ENCODE measurements around the gene TGFB1.
"Not testable (repeated sequence)": the region's sequence is repeated elsewhere in the genome, so short reads cannot be mapped to it uniquely, and the experiment has no call there.

The TGFB1 gene

DNA sequence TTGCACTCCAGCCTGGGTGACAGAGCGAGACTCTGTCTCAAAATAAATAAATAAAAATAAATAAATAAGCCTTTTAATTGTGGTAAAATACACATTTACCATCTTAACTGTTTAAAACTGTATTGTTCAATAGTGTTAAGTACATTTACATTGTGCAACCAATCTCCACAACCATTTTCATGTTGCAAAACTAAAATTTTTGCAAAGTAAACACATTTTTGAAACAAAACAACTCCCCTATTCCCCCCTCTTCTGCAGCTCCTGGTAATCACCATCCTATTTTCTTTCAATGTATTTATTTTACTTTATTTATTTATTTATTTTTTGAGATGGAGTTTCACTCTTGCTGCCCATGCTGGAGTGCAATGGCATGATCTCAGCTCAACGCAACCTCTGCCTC is 16.0 kb upstream of the TGFB1 start:
- DNase-seq (ENCODE audit: low read depth) = no peak

DNA sequence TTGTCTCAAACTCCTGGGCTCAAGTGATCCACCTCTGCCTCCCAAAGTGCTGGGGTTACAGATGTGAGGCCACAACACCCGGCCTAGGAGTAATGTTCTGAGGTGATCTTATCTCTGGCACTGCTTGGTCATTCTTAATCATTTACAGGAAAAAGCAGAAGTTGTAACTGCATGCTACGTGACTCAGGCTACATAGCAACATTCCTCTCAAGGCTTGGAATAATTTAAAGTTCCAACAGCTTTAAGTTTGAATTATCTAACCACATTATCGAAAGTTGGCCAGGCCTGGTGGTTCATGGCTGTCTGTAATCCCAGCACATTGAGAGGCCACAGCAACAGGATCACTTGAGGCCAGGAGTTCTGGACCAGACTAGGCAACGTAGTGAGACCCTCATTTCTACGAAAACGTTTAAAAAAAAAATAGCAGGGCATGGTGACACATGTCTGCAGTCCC is 14.2 kb upstream of the TGFB1 start:
- peak; percentile 83 for DNase-seq (ENCODE audit: low read depth)

DNA sequence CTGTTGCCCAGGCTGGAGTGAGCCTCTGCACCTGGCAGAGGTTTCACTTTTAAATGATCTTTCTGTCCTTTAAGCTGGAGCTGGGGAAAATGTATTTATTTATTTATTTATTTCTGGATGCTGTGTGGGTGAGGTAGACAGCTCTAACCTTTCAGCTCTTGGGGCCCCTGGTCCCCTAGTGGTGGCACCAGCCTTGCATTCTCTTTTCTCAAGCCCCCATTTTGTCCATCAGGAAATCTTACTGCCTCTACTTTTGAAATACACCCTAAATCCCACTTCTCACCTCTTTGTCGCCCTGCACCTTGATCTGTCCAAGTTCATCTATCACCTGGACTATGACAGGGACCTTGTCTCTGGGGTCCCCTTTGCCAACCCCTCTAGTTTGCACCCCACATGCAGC is 12.4 kb upstream of the TGFB1 start:
- no peak for DNase-seq (ENCODE audit: low read depth)

DNA sequence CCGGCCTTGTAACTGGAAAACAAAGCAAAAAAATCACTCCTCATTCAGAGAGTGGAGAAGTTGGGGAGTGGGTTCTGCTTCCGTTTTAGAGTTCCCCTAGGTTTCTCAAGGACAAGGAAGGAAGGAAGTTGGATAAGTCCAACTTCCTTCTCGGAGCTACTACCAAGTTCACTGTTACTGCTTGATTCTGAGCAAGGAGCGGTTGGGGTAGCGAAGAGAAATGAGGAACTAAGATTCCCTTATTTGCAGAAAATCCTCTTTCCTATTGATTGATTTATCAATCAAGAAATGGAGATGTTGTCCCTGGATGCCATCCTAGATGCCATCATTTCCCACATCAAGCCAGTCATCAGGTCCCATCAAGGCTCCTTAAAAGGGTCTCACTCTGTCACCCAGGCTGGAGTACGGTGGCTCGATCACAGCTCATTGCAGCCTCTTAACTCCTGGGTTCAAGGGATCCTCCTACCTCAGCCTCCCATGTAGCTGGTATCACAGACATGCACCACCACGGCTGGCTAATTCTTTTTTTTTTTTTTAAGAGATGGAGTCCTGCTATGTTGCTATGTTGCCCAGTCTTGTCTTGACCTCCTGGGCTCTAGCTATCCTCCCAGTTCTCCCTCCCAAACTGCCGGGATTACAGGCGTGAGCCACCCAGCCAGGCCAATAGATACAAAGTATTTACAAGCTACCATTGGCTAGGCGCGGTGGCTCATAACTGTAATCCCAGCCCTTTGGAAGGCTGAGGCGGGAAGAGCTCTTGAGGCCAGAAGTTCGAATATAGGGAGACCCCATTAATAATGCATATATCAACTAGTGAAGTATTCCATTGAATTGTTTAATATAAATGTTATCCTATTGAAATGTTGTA is 11.0 kb upstream of the TGFB1 start:
- DNase-seq (ENCODE audit: low read depth) = no peak

DNA sequence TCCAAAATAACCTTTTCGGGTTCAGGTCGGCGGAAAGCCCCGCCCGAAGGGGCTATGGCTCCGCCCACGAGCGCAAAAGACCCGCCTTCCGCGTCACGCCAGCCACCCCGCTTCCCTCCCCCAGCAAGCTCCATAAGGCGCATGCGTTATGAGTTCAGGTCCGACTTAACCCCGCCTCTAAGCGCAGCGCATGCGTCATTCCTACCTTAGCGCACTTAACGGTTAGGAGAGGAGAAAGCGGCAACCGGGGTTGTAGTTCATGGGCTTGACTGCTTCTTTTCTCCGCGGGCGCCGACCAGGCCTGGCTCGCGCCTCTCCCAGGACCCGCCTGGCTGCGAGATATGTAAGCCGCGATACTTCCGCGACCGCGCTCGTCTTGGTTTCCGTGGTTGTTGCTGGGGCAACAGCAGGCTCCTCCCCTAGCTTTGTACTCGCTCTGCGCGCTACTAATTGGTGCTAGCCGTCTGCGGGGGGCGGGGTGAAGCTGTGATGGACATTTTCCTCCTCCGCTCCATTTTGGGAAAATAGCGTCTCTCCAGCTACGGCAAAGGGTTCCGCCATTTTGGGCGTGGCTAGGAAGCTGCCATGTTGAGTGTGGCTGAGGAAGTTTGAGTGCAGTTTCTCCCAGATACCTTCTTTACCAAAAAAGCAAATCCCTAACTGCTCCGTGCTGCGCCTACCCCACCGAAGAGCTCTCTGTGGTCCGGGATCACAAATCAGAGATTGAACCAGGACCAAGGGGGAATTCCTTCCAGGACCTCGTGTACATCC is 10.2 kb upstream of the TGFB1 start, which contains the start of gene B9D2:
TSS of gene B9D2 (minus strand) at position 397 of the 771 bp plus-strand sequence. CDS start 630 bp downstream, outside the sequence.
- DNase-seq (ENCODE audit: low read depth) = peak; percentile 97

DNA sequence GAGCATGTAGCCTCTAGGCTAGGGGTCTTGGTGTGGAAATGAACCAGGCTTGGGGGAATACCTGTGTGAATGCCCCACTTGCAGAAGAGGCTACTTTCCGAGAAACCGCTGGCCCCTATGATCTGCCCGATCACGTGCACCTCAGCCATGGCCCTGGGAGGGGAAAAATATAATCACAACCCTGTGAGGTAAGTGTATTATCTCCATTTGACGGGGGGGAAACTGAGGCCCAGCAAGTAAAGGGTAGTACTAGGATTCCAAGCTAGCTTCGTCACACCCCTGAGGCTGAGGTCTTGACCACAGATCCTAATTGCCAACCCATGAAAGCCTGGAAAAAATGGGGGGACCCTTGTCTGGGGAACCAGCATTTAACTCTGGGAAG is 9.6 kb upstream of the TGFB1 start:
- DNase-seq (ENCODE audit: low read depth) = no peak

DNA sequence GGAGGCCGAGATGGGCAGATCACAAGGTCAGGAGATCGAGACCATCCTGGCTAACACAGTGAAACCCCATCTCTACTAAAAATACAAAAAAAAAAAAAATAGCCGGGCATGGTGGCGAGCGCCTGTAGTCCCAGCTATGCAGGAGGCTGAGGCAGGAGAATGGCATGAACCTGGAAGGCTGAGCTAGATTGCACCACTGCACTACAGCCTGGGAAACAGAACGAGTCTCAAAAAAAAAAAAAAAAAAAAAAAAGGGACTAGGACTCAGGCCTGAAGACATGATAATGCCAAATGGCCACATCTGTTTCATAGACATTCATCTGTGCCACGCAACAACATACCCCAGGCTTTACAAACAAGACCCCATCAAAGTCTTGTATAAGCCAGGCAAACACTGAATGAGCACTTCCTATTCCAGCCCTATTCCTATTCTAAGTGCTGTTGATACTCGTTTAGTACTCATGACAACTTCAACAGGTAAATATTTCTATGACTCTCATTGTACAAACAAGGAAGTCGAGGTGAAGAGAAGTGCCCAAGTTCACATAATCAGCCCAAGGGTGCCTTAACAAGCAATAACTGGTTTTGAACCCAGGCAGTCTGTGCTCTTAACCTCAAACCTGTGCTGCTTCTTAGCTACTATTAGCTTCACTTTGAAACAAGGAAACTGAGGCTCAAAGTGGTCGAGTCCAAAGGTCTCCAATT is 8.6 kb upstream of the TGFB1 start:
- DNase-seq (ENCODE audit: low read depth) = no peak

DNA sequence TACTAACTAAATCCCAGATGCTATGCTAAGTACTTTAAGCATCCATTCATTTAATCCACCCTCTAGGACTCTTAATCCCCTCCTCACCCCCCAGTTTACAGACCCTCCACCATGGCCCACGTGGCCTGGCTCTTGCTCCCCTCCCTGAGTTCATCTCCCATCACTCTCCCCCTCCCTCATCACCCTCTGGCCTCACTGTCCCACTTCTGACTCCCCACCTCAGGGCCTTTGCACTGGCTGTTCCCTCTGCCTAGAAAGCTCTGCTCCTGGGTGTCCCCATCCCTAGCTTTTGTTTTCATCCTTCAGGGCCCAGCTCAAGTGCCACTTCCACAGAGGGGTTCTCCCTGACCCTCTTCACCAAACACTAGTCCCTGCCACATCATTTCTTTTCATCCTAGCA is 6.0 kb upstream of the TGFB1 start:
- no peak for DNase-seq (ENCODE audit: low read depth)

DNA sequence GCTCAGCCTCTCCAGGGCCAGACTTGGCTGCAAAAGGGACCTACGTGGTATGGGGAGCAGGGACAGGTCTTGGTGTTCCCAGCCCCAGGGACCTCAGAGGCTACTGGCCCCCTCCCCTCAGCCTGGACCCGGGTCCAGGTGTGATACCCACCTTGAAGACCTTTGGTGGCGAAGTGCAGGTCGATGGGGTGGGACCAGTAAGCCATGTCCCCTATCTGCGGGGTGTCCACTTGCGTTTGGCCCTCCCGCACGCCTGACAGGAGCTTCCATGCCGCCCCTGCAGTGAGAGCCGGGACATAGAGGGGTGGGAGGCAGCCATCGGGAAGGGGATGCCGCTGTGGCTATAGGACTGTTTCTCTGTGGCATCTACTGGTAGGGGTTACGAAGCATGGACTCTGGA is 4.0 kb upstream of the TGFB1 start:
- no peak for DNase-seq (ENCODE audit: low read depth)

DNA sequence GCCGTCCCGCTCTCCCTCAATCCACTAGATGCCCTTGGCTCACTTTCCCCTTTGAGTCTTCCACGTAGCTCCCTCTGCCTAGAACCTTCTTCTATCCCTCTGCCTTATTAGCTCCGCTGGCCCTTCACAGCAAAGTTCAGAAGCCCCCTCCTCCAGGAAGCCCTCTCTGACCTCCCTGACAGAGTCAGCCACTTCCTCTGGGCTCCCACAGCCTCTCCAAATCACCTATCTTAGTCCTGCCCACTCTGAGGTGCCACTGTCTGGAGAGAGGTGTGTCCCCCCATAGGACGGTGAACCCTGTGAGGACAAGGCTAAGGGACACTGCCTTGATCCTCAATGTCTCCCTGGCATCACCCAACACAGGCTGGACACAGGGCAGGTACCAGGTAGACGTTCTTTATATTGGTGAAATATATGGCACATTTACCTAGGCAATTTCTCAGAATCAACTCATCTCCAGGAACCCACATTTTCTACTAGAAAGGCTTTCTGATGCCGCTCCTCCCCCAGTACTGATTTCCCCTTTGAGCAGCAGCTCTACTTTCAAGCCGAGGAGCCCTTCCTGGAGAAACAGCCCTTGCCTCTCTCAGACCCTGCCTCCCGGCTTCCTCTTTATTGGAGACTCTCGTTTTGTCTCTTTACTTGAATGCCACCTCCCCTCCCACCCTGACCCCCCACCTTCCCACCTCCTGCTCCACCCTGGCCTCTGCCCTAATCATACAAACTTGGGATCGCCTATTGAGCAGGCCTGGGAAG is 3.4 kb upstream of the TGFB1 start:
- DNase-seq (ENCODE audit: low read depth) = no peak

DNA sequence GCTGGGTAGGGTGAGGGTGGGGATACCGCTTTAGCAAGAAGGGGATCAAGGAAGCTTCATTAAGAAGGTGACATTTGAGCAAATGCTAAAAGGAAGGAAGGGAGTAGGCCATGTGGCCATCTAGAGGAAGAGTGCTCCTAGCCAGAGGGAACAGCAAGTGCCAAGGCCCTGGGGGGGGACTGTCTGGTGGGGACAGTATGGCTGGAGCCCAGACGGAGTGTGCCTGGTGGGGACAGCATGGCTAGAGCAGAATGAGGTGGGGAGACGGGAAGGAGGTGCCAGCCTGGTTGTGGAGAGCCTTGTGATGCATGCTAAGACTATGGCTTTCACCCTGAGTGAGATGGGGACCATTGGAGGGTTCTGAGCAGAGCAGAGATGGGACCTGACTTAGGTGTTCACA is 2.1 kb upstream of the TGFB1 start:
- no peak for DNase-seq (ENCODE audit: low read depth)

DNA sequence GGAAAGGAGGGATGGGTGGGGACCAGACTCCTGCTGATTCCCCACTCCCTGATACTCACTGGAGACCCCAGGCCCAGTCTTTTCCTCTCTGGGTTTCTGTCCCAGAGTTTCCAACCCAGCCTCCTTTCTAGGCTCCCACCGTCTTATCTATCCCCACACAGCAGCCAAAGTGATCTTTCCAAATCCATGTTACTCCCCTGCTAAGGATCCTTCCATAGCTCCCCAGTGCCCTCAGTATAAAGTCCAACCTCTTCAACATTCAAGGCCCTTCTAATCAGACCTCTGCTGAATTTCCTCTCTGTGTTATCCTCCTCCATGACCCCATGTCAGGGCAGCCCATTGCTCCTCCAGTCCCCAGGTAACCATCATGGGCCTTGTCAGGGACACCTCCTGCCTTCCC is 1.3 kb upstream of the TGFB1 start:
- DNase-seq (ENCODE audit: low read depth) = no peak

DNA sequence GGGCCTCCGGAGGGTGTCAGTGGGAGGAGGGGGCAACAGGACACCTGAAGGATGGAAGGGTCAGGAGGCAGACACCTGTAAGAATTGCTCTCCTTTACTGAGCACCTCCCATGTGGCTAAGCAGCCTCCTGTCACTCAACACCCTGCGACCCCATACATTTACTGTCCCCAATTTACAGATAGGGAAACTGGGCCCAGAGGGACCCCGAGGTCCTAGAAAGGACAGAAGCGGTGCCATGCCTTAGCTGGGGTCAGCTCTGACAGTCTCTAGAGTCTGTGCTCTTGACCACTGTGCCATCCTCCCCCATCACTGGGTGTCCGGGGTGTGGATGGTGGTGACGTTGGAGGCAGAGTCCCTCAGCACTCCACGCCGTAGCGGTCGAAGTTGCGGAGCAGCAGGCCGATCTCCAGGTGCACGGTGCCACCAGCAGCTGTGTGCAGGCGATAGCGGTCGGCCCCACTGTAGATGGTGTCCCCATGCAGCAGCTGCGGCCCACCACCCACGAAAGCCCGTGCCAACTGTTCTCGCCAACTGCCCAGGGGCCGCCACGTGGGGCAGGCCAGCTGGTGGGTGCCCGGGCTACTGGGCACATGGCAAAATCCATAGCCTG is 726 bp upstream of the TGFB1 start:
- DNase-seq (ENCODE audit: low read depth) = no peak

DNA sequence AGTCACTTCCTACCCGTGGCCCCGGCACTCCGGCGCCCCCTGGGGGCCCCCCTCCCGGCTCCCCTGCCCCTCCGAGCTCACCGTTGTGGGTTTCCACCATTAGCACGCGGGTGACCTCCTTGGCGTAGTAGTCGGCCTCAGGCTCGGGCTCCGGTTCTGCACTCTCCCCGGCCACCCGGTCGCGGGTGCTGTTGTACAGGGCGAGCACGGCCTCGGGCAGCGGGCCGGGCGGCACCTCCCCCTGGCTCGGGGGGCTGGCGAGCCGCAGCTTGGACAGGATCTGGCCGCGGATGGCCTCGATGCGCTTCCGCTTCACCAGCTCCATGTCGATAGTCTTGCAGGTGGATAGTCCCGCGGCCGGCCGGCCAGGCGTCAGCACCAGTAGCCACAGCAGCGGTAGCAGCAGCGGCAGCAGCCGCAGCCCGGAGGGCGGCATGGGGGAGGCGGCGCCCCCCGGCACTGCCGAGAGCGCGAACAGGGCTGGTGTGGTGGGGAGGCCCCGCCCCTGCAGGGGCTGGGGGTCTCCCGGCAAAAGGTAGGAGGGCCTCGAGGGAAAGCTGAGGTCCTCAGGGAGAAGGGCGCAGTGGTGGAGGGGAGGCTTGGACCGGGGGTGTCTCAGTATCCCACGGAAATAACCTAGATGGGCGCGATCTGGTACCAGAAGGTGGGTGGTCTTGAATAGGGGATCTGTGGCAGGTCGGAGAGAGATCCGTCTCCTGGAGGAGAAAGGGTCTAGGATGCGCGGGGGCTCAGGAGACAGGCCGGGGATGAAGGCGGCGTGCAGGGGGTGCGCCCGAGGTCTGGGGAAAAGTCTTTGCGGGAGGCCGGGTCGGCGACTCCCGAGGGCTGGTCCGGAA is 885 bp downstream of the TGFB1 start:
- peak; percentile 36 for DNase-seq (ENCODE audit: low read depth)

DNA sequence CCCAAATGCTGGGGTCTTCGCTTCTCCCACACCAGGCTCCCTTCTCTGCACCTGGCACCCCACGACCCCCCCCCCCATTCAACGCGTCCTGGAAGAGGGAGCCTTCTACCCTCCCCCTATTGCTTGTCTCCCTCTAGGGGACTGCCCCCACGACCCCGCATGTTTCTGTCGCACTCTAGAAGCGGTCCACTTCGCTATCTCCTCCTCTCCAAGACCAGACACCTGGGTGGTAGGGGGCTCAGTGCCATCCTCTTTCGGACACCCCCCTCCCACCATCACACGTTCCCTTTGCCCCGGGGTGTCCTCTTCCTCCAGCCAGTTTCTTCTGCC is 1.5 kb downstream of the TGFB1 start:
- no peak for DNase-seq (ENCODE audit: low read depth)

DNA sequence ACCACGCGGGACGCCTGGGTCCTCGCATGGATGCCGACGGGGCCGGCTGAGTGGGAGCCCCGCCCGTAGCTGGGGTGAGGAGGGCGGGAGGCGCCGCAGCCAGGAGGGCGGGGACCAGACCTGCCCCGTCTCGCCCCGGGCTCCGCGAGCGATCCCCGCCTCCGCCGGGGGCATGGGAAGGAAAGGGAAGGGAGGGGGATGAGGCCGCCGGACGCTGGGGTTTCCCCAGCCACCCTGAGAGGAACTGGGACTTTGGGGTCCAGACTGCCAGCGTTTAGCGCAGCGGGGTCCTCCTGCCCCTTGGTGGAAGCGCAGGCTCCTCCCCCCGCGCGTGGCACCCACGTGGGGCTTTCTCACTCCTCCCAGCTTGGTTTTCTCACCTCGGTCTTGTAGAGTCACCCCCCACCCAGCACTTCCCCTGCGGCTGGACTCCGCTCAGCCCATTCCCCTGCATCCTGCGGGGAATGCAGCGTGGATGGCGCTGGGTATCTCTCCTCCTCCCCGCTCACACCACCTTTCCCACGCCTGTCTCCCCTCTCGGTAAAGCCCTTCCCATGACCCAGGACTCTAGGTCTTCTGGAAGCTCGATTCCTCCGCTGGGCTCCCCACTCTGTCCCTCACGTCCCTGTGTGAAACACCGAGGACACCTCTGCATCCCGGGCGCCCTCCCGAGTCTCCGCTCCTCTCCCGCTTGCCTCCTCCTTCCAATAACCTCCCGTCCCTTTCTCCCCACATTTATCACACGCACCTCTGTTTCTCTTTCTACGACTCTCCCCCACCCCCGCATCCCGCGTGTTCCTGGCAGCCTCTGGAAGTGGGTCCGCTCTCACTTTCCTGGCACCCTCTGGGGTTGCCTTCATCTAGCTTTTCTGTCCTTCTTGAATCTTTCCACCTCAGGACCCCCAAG is 2.1 kb downstream of the TGFB1 start:
- no peak for DNase-seq (ENCODE audit: low read depth)

DNA sequence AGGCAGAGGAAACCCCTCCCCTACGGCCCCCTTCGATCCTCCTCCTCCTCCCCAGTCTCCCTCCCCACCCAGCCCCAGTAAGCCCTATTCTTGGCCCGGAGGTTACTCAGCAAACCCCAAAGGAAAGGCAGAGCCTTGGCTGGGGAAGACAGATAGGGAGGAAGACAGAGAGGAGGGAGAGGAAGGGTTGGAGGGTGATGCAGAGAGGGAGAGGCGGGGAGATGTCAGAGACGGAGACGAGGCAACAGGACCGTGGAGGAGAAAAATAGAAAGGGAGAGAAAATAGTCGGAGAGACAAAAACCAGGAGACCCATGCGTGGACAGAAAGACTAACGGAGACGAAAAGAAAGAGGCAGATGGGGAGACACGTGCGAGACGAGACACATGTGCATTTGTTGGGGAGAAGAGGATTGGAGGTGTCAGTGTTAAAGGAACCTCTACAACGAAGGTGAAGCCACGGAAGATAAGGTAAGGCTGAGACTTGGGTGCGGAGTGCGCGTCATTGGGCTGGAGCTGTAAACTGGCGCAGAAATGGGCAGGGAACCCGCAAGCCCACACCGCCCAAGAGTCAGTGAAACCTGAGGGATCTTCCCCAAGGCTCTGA is 2.9 kb downstream of the TGFB1 start:
- DNase-seq (ENCODE audit: low read depth) = no peak

DNA sequence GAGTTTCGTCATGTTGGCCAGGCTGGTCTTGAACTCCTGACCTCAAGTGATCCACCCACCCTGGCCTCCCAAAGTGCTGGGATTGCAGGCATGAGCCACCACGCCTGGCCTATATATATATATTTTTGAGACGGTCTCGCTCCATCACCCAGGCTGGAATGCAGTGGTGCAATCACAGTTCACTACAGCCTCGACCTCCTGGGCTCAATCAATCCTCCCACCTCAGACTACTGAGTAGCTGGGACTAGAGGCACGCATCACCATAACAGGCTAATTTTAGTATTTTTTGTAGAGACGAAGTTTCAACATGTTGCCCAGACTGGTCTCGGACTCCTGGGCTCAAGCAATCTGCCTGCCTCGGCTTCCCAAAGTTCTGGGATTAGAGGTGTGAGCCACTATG is 6.8 kb downstream of the TGFB1 start:
- not testable (repeated sequence) for DNase-seq (ENCODE audit: low read depth)

DNA sequence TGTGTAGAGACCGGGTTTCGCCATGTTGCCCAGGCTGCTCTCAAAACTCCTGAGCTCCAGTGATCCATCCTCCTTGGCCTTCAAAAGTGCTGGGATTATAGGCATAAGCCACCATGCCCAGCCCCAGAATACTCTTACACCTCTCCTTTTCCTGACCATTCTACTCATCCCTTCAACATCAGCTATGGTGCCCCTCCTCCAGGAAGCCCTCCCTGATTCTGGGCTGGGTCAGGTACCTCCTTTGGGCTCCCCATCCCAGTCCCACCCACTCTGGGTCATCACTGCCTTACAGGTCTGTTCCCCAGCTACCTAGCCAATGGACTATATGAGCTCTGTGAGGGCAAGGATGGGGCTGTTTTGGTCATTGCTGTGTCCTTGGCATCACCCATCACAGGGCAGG is 9.6 kb downstream of the TGFB1 start:
- DNase-seq (ENCODE audit: low read depth) = no peak

Data from fibroblast of gingiva (primary cell).